GM13977 (cell line): ENCODE results near the gene BLTP3B.

Source experiments
- DNase-seq: peaks from one replicate; pipeline ENCODE4 v3.0.0; 2012; ENCODE audit warnings: low spot score
- CTCF ChIP-seq: IDR thresholded peaks from 2 replicates; pipeline ENCODE4 v1.5.1; 2012; ENCODE audit warnings: mild to moderate bottlenecking, control low read depth; ENCODE audit not compliant: insufficient read depth; ENCODE audit errors: extremely low read depth, missing control alignments
- in situ Hi-C: fragments of 300-500 bp; cut with MboI; formaldehyde crosslinking; loops from one replicate; pipeline ENCODE4 v1.12.0; 2022; ENCODE audit warnings: low sequenced_read_pairs, low pct_unique_long_range_greater_than_20kb, mixed read lengths, inconsistent platforms; ENCODE audit not compliant: unreplicated experiment

The BLTP3B gene

GRCh38 chr12:100138803-100139098 lies 3.9 kb downstream of the BLTP3B start:
- no peak for TF ChIP-seq CTCF
- DNase-seq: no peak
- in situ Hi-C loops: no loop called here

- TF ChIP-seq CTCF: peak; percentile 53
- DNase-seq: no peak
- in situ Hi-C loops: no loop called here
These were observed 4.4 kb downstream of the BLTP3B start for GRCh38 chr12:100138048-100138802.

- no peak for DNase-seq
- no peak for TF ChIP-seq CTCF
- in situ Hi-C loops: no loop called here
These were observed 9.5 kb downstream of the BLTP3B start for GRCh38 chr12:100133200-100133599.

- DNase-seq: no peak
- in situ Hi-C loops: no loop called here
- peak; percentile 8 for TF ChIP-seq CTCF
These were observed 14.2 kb downstream of the BLTP3B start for GRCh38 chr12:100128512-100128908.

- DNase-seq: no peak
- in situ Hi-C loops: no loop called here
These were observed 14.7 kb downstream of the BLTP3B start for GRCh38 chr12:100127766-100128511.

GRCh38 chr12:100123316-100124095 lies 19.2 kb downstream of the BLTP3B start:
- in situ Hi-C loops: no loop called here
- no peak for TF ChIP-seq CTCF
- no peak for DNase-seq

More at GRCh38 chr12:100127766-100128511, 14.7 kb downstream of the BLTP3B start:
- no peak for TF ChIP-seq CTCF
